Stimulated activated CD4-positive, alpha-beta T cell treated with anti-CD3 and anti-CD28 coated beads, Interleukin-12 subunit alpha, Interleukin-12 subunit beta, amount 100 ng/mL, for 48 hours (primary cell): ENCODE data around the gene LITAF.

Experiments
- DNase-seq, 3 donors: peaks; one replicate each; pipeline ENCODE4 v3.0.0-alpha.2; 2020; ENCODE audit warnings: low read depth in 2 of 3, low spot score in 1 of 3

Gene LITAF

DNA sequence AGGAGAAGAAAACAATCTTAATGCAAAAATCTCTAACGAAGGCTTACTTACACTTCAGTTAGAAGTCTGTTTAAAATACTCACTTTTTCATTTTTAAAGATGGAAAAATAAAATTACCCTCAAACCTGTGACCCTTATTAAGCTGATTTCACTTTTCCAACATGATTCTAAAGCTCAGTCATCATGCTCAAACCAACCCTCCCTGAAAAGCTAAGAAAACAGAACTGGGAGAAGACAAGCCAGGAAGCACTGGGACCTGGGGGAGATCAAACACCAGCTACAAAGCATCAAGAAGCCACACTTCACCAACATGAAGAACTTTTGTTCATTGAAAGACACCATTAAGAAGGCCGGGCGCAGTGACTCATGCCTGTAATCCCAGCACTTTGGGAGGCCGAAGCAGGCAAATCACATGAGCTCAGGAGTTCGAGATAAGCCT lies 88.8 kb downstream of the LITAF start:
- no peak for DNase-seq
